NB4 (cell line): ENCODE data around the gene RPGRIP1L.

Experiments
- DNase-seq: peaks from one replicate; pipeline ENCODE4 v3.0.0; 2010; ENCODE audit warnings: low read depth
- H3K4me3 ChIP-seq: one replicate; pipeline ENCODE4 v1.5.1; 2011; ENCODE audit warnings: mild to moderate bottlenecking, low read depth, low read length, moderate library complexity
- MYC ChIP-seq: IDR thresholded peaks from 2 replicates; pipeline ENCODE4 v1.6.1; 2011; ENCODE audit warnings: low read depth, low read length
- POLR2A ChIP-seq: IDR thresholded peaks from 2 replicates; pipeline ENCODE4 v1.6.1; 2011; ENCODE audit warnings: mild to moderate bottlenecking; ENCODE audit not compliant: insufficient read length; ENCODE audit errors: extremely low read depth
- TF ChIP-seq, protein P1 (sequence below): IDR thresholded peaks from 2 replicates; pipeline ENCODE4 v1.6.1; 2011; ENCODE audit warnings: low read depth, low read length
- TF ChIP-seq, protein P2 (sequence below): IDR thresholded peaks from one replicate; pipeline ENCODE4 v1.5.1; 2012; ENCODE audit warnings: low read depth, low read length

The RPGRIP1L gene

DNA sequence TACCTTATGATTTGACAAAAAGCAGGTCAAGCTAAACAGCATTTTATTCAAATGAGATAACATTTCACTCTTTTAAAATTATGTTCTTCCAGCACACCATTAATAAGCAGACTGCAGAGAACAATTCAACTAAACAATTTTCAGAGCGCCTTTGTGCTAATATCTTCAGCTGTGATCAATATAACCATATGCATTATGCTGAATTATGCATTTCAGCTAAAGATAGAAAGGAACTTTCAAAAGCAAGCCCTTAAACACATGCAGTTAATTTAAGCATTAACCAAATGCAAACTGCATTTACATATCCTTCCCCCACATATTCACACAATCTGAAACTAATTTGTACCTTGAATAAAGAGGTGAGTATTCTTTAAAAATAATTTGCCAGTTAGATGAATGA lies 41.6 kb downstream of the RPGRIP1L start:
- H3K4me3 ChIP-seq, result no peak overlapping the region
- TF ChIP-seq MYC, result no peak
- TF ChIP-seq, protein P1, sequence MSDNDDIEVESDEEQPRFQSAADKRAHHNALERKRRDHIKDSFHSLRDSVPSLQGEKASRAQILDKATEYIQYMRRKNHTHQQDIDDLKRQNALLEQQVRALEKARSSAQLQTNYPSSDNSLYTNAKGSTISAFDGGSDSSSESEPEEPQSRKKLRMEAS, result no peak
- TF ChIP-seq, protein P2, sequence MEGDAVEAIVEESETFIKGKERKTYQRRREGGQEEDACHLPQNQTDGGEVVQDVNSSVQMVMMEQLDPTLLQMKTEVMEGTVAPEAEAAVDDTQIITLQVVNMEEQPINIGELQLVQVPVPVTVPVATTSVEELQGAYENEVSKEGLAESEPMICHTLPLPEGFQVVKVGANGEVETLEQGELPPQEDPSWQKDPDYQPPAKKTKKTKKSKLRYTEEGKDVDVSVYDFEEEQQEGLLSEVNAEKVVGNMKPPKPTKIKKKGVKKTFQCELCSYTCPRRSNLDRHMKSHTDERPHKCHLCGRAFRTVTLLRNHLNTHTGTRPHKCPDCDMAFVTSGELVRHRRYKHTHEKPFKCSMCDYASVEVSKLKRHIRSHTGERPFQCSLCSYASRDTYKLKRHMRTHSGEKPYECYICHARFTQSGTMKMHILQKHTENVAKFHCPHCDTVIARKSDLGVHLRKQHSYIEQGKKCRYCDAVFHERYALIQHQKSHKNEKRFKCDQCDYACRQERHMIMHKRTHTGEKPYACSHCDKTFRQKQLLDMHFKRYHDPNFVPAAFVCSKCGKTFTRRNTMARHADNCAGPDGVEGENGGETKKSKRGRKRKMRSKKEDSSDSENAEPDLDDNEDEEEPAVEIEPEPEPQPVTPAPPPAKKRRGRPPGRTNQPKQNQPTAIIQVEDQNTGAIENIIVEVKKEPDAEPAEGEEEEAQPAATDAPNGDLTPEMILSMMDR, result no peak
- TF ChIP-seq POLR2A, result no peak
- no peak for DNase-seq

DNA sequence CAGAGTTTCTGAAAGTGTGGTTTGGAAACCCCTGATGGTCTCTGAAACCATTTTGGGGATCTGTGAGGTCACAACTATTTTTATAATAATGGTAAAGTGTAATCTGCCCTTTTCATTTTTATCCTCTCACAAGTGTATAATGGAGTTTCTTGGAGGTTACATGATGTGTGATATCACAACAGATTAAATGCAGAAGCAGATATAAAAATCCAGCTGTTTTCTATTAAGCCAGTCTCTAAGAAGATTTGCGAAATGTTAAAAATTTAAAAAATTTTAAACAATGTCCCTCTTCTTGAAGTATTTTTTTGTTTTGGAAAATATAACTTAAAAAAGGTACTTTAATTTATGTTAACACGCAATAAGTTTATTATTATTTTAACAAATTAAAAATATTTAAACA lies 48.7 kb downstream of the RPGRIP1L start:
- no peak overlapping the region for H3K4me3 ChIP-seq
- TF ChIP-seq POLR2A, result no peak
- TF ChIP-seq, protein P1, result no peak
- no peak for DNase-seq

DNA sequence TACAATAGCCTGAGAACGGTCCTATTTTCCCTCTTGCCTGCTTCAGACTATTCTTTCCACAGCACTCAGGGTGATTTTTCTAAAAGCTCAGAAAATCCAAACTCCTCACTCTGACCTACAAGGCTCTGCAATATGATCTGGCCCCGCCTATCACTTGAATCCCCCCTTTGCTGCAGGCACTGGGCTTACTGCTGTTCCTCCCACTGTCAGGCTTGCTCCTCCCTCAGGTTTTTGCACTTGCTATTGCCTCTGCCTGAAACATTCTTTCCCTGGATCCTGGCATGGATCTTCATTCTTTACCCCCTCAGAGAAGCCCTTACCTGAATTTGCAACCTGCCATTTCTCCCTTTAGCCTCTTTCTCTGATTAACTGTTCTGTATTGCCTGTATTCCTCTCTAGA lies 52.3 kb downstream of the RPGRIP1L start:
- TF ChIP-seq, protein P1, result no peak
- TF ChIP-seq POLR2A (no peak), MYC (no peak)
- TF ChIP-seq, protein P2, result no peak
- no peak overlapping the region for H3K4me3 ChIP-seq
- no peak for DNase-seq

DNA sequence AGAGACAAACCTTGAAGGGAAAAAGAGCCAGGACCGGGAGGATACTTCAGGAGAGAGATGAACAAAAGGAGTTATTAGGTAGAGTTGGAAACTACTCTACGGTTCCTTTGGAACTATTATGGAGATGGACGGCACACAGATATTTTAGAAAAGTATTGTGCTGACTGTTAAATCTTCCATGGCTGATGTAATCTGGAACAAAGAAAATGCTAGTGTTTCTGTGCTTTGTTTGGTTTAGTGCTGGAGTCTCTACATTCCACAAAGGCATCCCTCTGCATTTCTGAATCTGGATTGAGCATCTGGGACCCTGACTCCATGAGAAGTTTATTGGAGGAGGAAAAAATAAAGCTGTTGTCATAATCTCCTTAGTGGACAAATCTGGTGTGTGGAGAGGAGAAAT lies 57.2 kb downstream of the RPGRIP1L start:
- no peak for DNase-seq
- H3K4me3 ChIP-seq, result no peak overlapping the region
- TF ChIP-seq MYC (no peak), POLR2A (no peak)
- TF ChIP-seq, protein P2, result no peak
- TF ChIP-seq, protein P1, result no peak

DNA sequence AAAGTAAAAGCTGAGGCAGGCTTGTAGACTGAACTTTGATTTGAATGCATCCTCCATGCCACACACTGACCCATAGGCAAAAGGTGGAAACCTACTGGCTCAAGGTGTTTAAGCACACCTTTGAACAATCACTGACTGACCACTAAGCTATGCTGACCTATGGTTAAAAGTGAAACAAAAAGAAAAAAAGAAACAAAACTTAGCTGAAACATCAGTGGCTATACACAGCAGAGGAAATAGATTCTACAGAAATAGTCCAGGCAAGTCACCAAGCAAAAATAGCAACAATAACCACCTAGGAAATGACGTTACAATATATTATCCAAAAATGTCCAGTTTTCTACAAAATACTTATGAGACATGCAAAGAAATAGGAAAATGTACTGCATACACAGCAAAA lies 60.2 kb downstream of the RPGRIP1L start:
- DNase-seq, result no peak
- H3K4me3 ChIP-seq, result no peak overlapping the region
- TF ChIP-seq POLR2A, result no peak
- TF ChIP-seq MYC, result no peak
- TF ChIP-seq, protein P2, result no peak
- TF ChIP-seq, protein P1, result no peak

DNA sequence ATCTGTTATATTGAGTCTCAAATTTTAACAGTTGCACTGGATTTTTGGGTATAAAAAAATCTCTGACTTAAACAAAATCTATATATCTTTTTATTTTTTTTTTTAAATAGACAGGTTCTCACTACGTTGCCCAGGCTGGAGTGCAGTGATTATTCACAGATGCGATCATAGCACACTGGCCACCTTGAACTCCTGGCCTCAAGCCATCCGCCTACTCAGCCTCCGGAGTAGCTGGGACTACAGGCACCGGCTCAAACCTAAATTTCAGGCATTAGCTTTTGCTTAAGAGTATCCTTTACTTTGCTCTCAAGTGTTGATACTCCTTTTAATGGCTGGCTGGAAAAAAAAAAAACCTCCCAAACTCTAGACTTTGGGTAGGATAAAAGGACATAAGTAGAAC lies 61.6 kb downstream of the RPGRIP1L start:
- TF ChIP-seq POLR2A, result no peak
- TF ChIP-seq MYC, result no peak
- TF ChIP-seq, protein P2, result no peak
- no peak for DNase-seq
- H3K4me3 ChIP-seq, result no peak overlapping the region

DNA sequence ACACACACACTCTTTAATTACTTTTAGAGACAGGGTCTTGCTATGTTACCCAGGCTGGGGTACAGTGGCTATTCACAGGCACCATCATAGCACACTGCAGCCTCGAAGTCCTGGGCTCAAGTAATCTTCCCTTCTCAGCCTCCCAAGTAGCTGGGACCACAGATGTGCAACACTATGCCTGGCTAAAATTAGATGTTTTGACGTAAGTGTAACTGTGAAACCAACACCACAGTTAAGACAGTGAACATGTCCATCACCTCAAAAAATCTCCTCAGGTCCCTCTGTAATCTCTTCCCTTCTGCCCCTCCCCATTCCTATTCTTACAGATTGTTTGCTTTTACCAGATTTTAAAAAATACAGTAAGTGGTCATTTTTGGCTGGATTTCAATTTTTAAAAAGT lies 66.7 kb downstream of the RPGRIP1L start:
- no peak for DNase-seq

More for the DNA sequence above, 66.7 kb downstream of the RPGRIP1L start:
- TF ChIP-seq, protein P1, result no peak
- TF ChIP-seq POLR2A (no peak), MYC (no peak)
- TF ChIP-seq, protein P2, result no peak
- H3K4me3 ChIP-seq, result no peak overlapping the region
